Keratinocyte (primary cell): ENCODE results near the gene STK33. TPM values are rescaled to one million over a fixed set of nuclear protein-coding genes. Genes with fewer than 3 reads are reported as not detected.

ENCODE experiments used
- DNase-seq: peaks from one replicate; pipeline ENCODE4 v3.0.0-alpha.2; 2011; ENCODE audit warnings: low read depth, missing footprints, low spot score
- FAIRE-seq: peaks from 2 replicates; lab custom pipeline; 2011; peaks lifted over from hg19 to GRCh38; lab: Jason Lieb, UNC
- H2AFZ ChIP-seq: 2 replicates; pipeline ENCODE4 v1.6.0; 2012; ENCODE audit warnings: low read length, control low read depth, inconsistent platforms; ENCODE audit not compliant: control insufficient read depth
- H3K27ac ChIP-seq: 2 replicates; pipeline ENCODE4 v1.5.1; 2011; ENCODE audit warnings: low read length; ENCODE audit not compliant: control insufficient read depth, insufficient read depth
- H3K27me3 ChIP-seq: 3 replicates; pipeline ENCODE4 v1.6.0; 2011; ENCODE audit warnings: low read length; ENCODE audit not compliant: control insufficient read depth, insufficient read depth; ENCODE audit errors: extremely low read depth
- H3K36me3 ChIP-seq, 2 experiments: 2 replicates in 1 of 2; 3 replicates in 1 of 2; pipeline ENCODE4 v1.5.1; 2011; ENCODE audit warnings: low read length in 2 of 2, mild to moderate bottlenecking in 1 of 2; ENCODE audit not compliant: control insufficient read depth in 2 of 2, insufficient read depth in 2 of 2; ENCODE audit errors: extremely low read depth in 1 of 2
- H3K4me1 ChIP-seq: 3 replicates; pipeline ENCODE4 v1.5.1; 2011; ENCODE audit warnings: low read length; ENCODE audit not compliant: control insufficient read depth, insufficient read depth; ENCODE audit errors: extremely low read depth
- H3K4me2 ChIP-seq: 3 replicates; pipeline ENCODE4 v1.6.0; 2011; ENCODE audit warnings: low read depth, low read length; ENCODE audit not compliant: control insufficient read depth, insufficient read depth; ENCODE audit errors: extremely low read depth
- H3K4me3 ChIP-seq, 3 experiments: fragments of 200-600 bp in 1 of 3; sonication (generic) in 1 of 3; 2 replicates in 2 of 3; 3 replicates in 1 of 3; pipeline ENCODE4 v1.5.1; 2011 to 2016; ENCODE audit warnings: low read length in 3 of 3, mild to moderate bottlenecking in 3 of 3, control low read depth in 2 of 3, inconsistent platforms in 1 of 3, low read depth in 1 of 3, mixed read lengths in 1 of 3, mixed run types in 1 of 3, moderate library complexity in 1 of 3; ENCODE audit not compliant: control insufficient read depth in 2 of 3, insufficient read depth in 2 of 3; ENCODE audit errors: extremely low read depth in 1 of 3
- H3K79me2 ChIP-seq: 2 replicates; pipeline ENCODE4 v1.6.0; 2012; ENCODE audit warnings: low read length; ENCODE audit not compliant: control insufficient read depth, insufficient read depth
- H3K9ac ChIP-seq: 3 replicates; pipeline ENCODE4 v1.6.0; 2011; ENCODE audit warnings: low read length; ENCODE audit not compliant: control insufficient read depth, insufficient read depth; ENCODE audit errors: extremely low read depth
- H3K9me1 ChIP-seq: 3 replicates; pipeline ENCODE4 v1.6.0; 2011; ENCODE audit warnings: low read length; ENCODE audit not compliant: control insufficient read depth, insufficient read depth; ENCODE audit errors: extremely low read depth
- H3K9me3 ChIP-seq: 2 replicates; pipeline ENCODE4 v1.5.1; 2012; ENCODE audit warnings: low read depth, low read length; ENCODE audit not compliant: control insufficient read depth
- H4K20me1 ChIP-seq: 3 replicates; pipeline ENCODE4 v1.6.0; 2011; ENCODE audit warnings: low read length; ENCODE audit not compliant: control insufficient read depth, insufficient read depth; ENCODE audit errors: extremely low read depth
- EZH2 ChIP-seq: IDR thresholded peaks from one replicate; pipeline ENCODE4 v1.6.1; 2012; ENCODE audit warnings: inconsistent platforms, mild to moderate bottlenecking, low read length, moderate library complexity
- dilution Hi-C: fragments of 300-500 bp; cut with MboI; formaldehyde crosslinking; loops from one replicate; pipeline ENCODE4 v1.7.0; 2020; ENCODE audit warnings: low sequenced_read_pairs; ENCODE audit not compliant: extremely low pct_ligation_motif_present
- polyA plus RNA-seq, 5 experiments: library from polyadenylated mRNA; depleted of rRNA in 3 of 5; stranded (reverse) in 3 of 5; stranded (forward) in 1 of 5; unstranded in 1 of 5; fragments of >200 nt; gene quantifications; 1 replicate in 1 of 5; 2 replicates in 3 of 5; 3 replicates in 1 of 5; pipeline versions ENCODE4 v1.2.1 to v1.2.3, GENCODE V29; 2011 to 2012; ENCODE audit warnings: missing spikeins in 2 of 5, low read depth in 1 of 5, low replicate concordance in 1 of 5
- TF ChIP-seq, protein P1 (sequence below), 3 experiments: IDR thresholded peaks in 1 of 3; conservative IDR thresholded peaks in 1 of 3; optimal IDR thresholded peaks in 1 of 3; 2 replicates in 2 of 3; 3 replicates in 1 of 3; pipeline versions ENCODE3 to v1.5.1; 2011; ENCODE audit warnings: low read length in 3 of 3, mild to moderate bottlenecking in 3 of 3, moderate library complexity in 2 of 3, control low read depth in 1 of 3, inconsistent platforms in 1 of 3; ENCODE audit not compliant: insufficient read depth in 2 of 3; ENCODE audit errors: extremely low read depth in 1 of 3

Gene STK33
- polyA plus RNA-seq, 1 donor (not counting 4 experiments of a cell fraction or from before 2014, with no cell fraction given) = 0.05 TPM

DNA sequence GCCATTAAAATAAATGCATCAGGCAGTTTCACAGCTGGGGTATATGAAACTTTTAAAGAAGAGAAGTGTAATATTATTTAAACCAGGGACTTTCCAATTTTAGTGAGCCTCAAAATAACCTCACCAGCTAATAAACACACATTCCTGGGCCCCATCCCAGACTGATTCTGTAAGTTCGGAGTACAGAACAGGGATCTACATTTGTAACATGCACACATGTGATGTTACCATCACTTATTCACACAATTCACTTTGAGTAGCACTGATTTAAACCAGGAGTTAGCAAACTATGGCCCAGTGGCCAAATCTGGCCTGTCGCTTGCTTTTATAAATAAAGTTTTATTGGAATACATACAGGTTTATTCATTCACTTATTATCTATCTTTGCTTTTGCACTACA is 62.0 kb downstream of the STK33 start:
- dilution Hi-C loops = no loop called here
- FAIRE-seq = no peak

DNA sequence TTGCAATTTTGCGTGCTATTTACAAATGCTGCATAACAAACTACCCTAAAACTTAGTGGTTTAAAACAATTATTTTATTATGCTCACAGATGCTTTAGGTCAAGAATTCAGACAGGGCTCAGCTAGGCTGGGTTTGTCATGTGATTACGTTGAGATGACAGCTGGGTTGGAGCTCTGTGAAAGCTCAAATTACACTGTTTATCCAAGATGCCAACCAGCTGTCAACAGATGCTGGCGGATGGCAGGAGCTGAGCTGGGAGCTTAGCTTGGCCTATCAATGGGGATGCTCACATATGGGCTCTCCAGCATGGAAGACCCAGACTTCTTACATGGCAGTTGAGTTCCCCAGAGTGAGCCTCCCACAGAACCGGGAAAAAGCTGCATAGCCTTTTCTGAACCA is 62.7 kb downstream of the STK33 start:
- H3K4me3 ChIP-seq = no peak overlapping the region
- peaks cover 7% of the 10 kb centered on the region for H3K4me1 ChIP-seq
- no peaks in the 10 kb centered on the region for H3K36me3 ChIP-seq
- no peak for FAIRE-seq
- DNase-seq = no peak
- H2AFZ ChIP-seq = no peak overlapping the region
- no peaks in the 10 kb centered on the region for H3K9me1 ChIP-seq
- H3K4me2 ChIP-seq = no peak overlapping the region
- H3K27ac ChIP-seq = no peak overlapping the region
- TF ChIP-seq, protein P1, sequence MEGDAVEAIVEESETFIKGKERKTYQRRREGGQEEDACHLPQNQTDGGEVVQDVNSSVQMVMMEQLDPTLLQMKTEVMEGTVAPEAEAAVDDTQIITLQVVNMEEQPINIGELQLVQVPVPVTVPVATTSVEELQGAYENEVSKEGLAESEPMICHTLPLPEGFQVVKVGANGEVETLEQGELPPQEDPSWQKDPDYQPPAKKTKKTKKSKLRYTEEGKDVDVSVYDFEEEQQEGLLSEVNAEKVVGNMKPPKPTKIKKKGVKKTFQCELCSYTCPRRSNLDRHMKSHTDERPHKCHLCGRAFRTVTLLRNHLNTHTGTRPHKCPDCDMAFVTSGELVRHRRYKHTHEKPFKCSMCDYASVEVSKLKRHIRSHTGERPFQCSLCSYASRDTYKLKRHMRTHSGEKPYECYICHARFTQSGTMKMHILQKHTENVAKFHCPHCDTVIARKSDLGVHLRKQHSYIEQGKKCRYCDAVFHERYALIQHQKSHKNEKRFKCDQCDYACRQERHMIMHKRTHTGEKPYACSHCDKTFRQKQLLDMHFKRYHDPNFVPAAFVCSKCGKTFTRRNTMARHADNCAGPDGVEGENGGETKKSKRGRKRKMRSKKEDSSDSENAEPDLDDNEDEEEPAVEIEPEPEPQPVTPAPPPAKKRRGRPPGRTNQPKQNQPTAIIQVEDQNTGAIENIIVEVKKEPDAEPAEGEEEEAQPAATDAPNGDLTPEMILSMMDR (optimal IDR thresholded peaks at IDR 0.05 in 1 of 3, IDR thresholded peaks at IDR 0.05 in 1 of 3, conservative IDR thresholded peaks at IDR 0.05 in 1 of 3; ENCODE audit: extremely low read depth in 1 of 3, insufficient read depth in 2 of 3, low read length in 3 of 3) = no peak
- TF ChIP-seq EZH2 = no peak
- dilution Hi-C loops = no loop called here
- H3K9me3 ChIP-seq = no peaks in the 10 kb centered on the region
- no peaks in the 10 kb centered on the region for H3K79me2 ChIP-seq
- H3K9ac ChIP-seq = no peak overlapping the region
- no peaks in the 10 kb centered on the region for H3K27me3 ChIP-seq
- no peaks in the 10 kb centered on the region for H4K20me1 ChIP-seq

More for the DNA sequence above, 62.0 kb downstream of the STK33 start:
- H3K79me2 ChIP-seq = no peaks in the 10 kb centered on the region
- H3K4me2 ChIP-seq = no peak overlapping the region
- H3K36me3 ChIP-seq = no peaks in the 10 kb centered on the region
- no peak overlapping the region for H3K9ac ChIP-seq
- no peak overlapping the region for H2AFZ ChIP-seq
- no peaks in the 10 kb centered on the region for H3K9me1 ChIP-seq
- no peaks in the 10 kb centered on the region for H4K20me1 ChIP-seq
- TF ChIP-seq, protein P1 (optimal IDR thresholded peaks at IDR 0.05 in 1 of 3, IDR thresholded peaks at IDR 0.05 in 1 of 3, conservative IDR thresholded peaks at IDR 0.05 in 1 of 3; ENCODE audit: extremely low read depth in 1 of 3, insufficient read depth in 2 of 3, low read length in 3 of 3) = no peak
- TF ChIP-seq EZH2 = no peak
- H3K9me3 ChIP-seq = no peaks in the 10 kb centered on the region
- peaks cover 7% of the 10 kb centered on the region for H3K4me1 ChIP-seq
- no peaks in the 10 kb centered on the region for H3K27me3 ChIP-seq
- no peak overlapping the region for H3K4me3 ChIP-seq
- H3K27ac ChIP-seq = no peak overlapping the region
- no peak for DNase-seq
